ENCODE data around the gene GNAZ. TPM values are rescaled to one million over a fixed set of nuclear protein-coding genes. Genes with fewer than 3 reads are reported as not detected.

The GNAZ gene
- total and polyA plus RNA-seq, 2 of the 8 experiments (the other 6 are each of a cell fraction or from before 2014, with no cell fraction given) = 6.6 to 9.6 TPM

GRCh38 chr22:23057331-23057730 lies 13.0 kb upstream of the GNAZ start:
- H3K4me2 ChIP-seq (ENCODE audit: insufficient read depth in 1 of 2, low read depth in 2 of 2, low read length in 2 of 2) = no peak overlapping the region
- H2BK12ac ChIP-seq (ENCODE audit: low read depth, low read length) = no peak overlapping the region
- no peak overlapping the region for H3K4ac ChIP-seq (replicated peaks; ENCODE audit: insufficient read length, low read depth, low read length)
- no peak overlapping the region for H3K23ac ChIP-seq (ENCODE audit: insufficient read length)
- H3K4me3 ChIP-seq (ENCODE audit: extremely low read depth in 1 of 4, insufficient read depth in 2 of 4, low read depth in 3 of 4, low read length in 4 of 4) = no peak overlapping the region
- H2AK5ac ChIP-seq (ENCODE audit: low read depth, low read length) = no peak overlapping the region
- no peak overlapping the region for H2BK5ac ChIP-seq (ENCODE audit: low read depth, low read length)
- FAIRE-seq = no peak
- H4K91ac ChIP-seq (replicated peaks; ENCODE audit: insufficient read length, low read length) = no peak overlapping the region
- no peaks in the 10 kb centered on the region for H3K79me1 ChIP-seq (ENCODE audit: low read depth, low read length)
- ChIA-PET CTCF (ENCODE audit: partially characterized antibody) (no interaction called here), POLR2A (ENCODE audit: partially characterized antibody) (no interaction called here)
- no peaks in the 10 kb centered on the region for H3K4me1 ChIP-seq (replicated peaks in 1 of 4; ENCODE audit: control insufficient read depth in 3 of 4, insufficient read depth in 4 of 4, low read length in 3 of 4)
- no peaks in the 10 kb centered on the region for H4K20me1 ChIP-seq (replicated peaks in 1 of 2; ENCODE audit: control insufficient read depth in 1 of 2, insufficient read depth in 2 of 2, low read length in 2 of 2)
- no peaks in the 10 kb centered on the region for H3K79me2 ChIP-seq (ENCODE audit: control insufficient read depth in 1 of 2, insufficient read depth in 2 of 2, low read length in 2 of 2)
- H3K9me3 ChIP-seq (ENCODE audit: insufficient read depth in 2 of 2, low read depth in 1 of 2, low read length in 1 of 2) = no peaks in the 10 kb centered on the region
- H3K9ac ChIP-seq (replicated peaks in 1 of 4; ENCODE audit: extremely low read depth in 1 of 4, low read depth in 3 of 4, low read length in 3 of 4) = no peak overlapping the region
- H3K56ac ChIP-seq (replicated peaks; ENCODE audit: insufficient read length, low read depth, low read length) = no peak overlapping the region
- 0% methylated on average over 1 of the region's 1 CpG; no CpG with 5 or more reads in 1 of the 2 experiments for WGBS, 2 experiments (ENCODE audit: extremely low coverage in 1 of 2, insufficient coverage in 1 of 2, insufficient read length in 1 of 2, insufficient replicate concordance in 2 of 2, low coverage in 1 of 2, low lambda C conversion rate in 2 of 2, missing lambda C conversion rate in 1 of 2)
- no peak overlapping the region for H3K18ac ChIP-seq (ENCODE audit: extremely low read depth, low read length)
- no peak for DNase-seq (ENCODE audit: low read depth in 1 of 2, low spot score in 2 of 2)
- peaks cover 0 to 7% (median 4%) of the 10 kb centered on the region in 4 experiments; a peak in 4 of 7 replicates for H3K27me3 ChIP-seq (replicated peaks in 1 of 4; ENCODE audit: control insufficient read depth in 3 of 4, extremely low read depth in 1 of 4, insufficient read depth in 3 of 4, low read length in 3 of 4)
- H3K36me3 ChIP-seq (ENCODE audit: control insufficient read depth in 2 of 4, insufficient read depth in 4 of 4, low read length in 3 of 4) = no peaks in the 10 kb centered on the region
- no peak overlapping the region for H3K27ac ChIP-seq (ENCODE audit: low read depth, low read length)
- no peak overlapping the region for H2BK15ac ChIP-seq (ENCODE audit: low read length)
- no peak overlapping the region for H2BK20ac ChIP-seq (ENCODE audit: low read length)
- no peak overlapping the region for H4K5ac ChIP-seq (ENCODE audit: insufficient read length, low read depth, low read length)
- no peak overlapping the region for H3K14ac ChIP-seq (ENCODE audit: insufficient read length)
- H2BK120ac ChIP-seq (replicated peaks; ENCODE audit: low read depth, low read length) = no peak overlapping the region
- no peak overlapping the region for H4K8ac ChIP-seq (ENCODE audit: extremely low read depth, insufficient read depth, low read length)
- H2AFZ ChIP-seq (ENCODE audit: low read length) = no peak overlapping the region
- H3K23me2 ChIP-seq (ENCODE audit: low read depth, low read length) = no peaks in the 10 kb centered on the region
- TF ChIP-seq RBBP5 (IDR thresholded peaks at IDR 0.05; ENCODE audit: borderline replicate concordance, low read depth, low read length) = no peak
- no peak for TF ChIP-seq RXRA (IDR thresholded peaks at IDR 0.05; ENCODE audit: insufficient read depth, low read depth, low read length)
- no peak for TF ChIP-seq GTF2F1 (IDR thresholded peaks at IDR 0.05; ENCODE audit: borderline replicate concordance, low read depth, low read length)
- no peak for TF ChIP-seq MAX (IDR thresholded peaks at IDR 0.05)
- TF ChIP-seq EZH2 (IDR thresholded peaks at IDR 0.05; ENCODE audit: low read depth, low read length, severe bottlenecking) = no peak
